ENCODE data around the gene ERVW-1. TPM values are rescaled to one million over a fixed set of nuclear protein-coding genes. Genes with fewer than 3 reads are reported as not detected.
"Not testable (repeated sequence)": the region's sequence is repeated elsewhere in the genome, so short reads cannot be mapped to it uniquely, and the experiment has no call there.

Gene ERVW-1
- total RNA-seq, 1 donor from 2014 or later: not detected

GRCh38 chr7:92489634-92490033 is 11.9 kb upstream of the ERVW-1 start:
- no peak overlapping the region for H3K4me3 Mint-ChIP-seq (ENCODE audit: unreplicated experiment)
- TF ChIP-seq CTCF (IDR thresholded peaks at IDR 0.05): no peak
- H3K27me3 Mint-ChIP-seq (ENCODE audit: low read depth): no peaks in the 10 kb centered on the region
- H3K27ac Mint-ChIP-seq (ENCODE audit: unreplicated experiment): no peak overlapping the region
- no peaks in the 10 kb centered on the region for H3K4me1 Mint-ChIP-seq (ENCODE audit: low read depth)
- no peaks in the 10 kb centered on the region for H3K9me3 Mint-ChIP-seq (ENCODE audit: low read depth)
- H3K36me3 Mint-ChIP-seq (ENCODE audit: low read depth): peaks cover 22% of the 10 kb centered on the region
- no peak for DNase-seq (ENCODE audit: low spot score)

GRCh38 chr7:92487804-92488203 is 10.1 kb upstream of the ERVW-1 start:
- no peak overlapping the region for H3K27ac Mint-ChIP-seq (ENCODE audit: unreplicated experiment)
- H3K4me3 Mint-ChIP-seq (ENCODE audit: unreplicated experiment): no peak overlapping the region
- no peaks in the 10 kb centered on the region for H3K27me3 Mint-ChIP-seq (ENCODE audit: low read depth)
- no peaks in the 10 kb centered on the region for H3K9me3 Mint-ChIP-seq (ENCODE audit: low read depth)
- TF ChIP-seq CTCF (IDR thresholded peaks at IDR 0.05): no peak
- no peak for DNase-seq (ENCODE audit: low spot score)
- no peaks in the 10 kb centered on the region for H3K4me1 Mint-ChIP-seq (ENCODE audit: low read depth)
- H3K36me3 Mint-ChIP-seq (ENCODE audit: low read depth): peaks cover 20% of the 10 kb centered on the region

GRCh38 chr7:92485974-92486373 is 8.2 kb upstream of the ERVW-1 start:
- H3K27ac Mint-ChIP-seq (ENCODE audit: unreplicated experiment): no peak overlapping the region
- DNase-seq (ENCODE audit: low spot score): no peak
- no peaks in the 10 kb centered on the region for H3K27me3 Mint-ChIP-seq (ENCODE audit: low read depth)
- H3K4me1 Mint-ChIP-seq (ENCODE audit: low read depth): no peaks in the 10 kb centered on the region
- no peaks in the 10 kb centered on the region for H3K9me3 Mint-ChIP-seq (ENCODE audit: low read depth)
- peaks cover 12% of the 10 kb centered on the region for H3K36me3 Mint-ChIP-seq (ENCODE audit: low read depth)
- H3K4me3 Mint-ChIP-seq (ENCODE audit: unreplicated experiment): no peak overlapping the region
- TF ChIP-seq CTCF (IDR thresholded peaks at IDR 0.05): no peak

- no peak overlapping the region for H3K27ac Mint-ChIP-seq (ENCODE audit: unreplicated experiment)
- H3K9me3 Mint-ChIP-seq (ENCODE audit: low read depth): no peaks in the 10 kb centered on the region
- no peaks in the 10 kb centered on the region for H3K4me1 Mint-ChIP-seq (ENCODE audit: low read depth)
- no peak overlapping the region for H3K4me3 Mint-ChIP-seq (ENCODE audit: unreplicated experiment)
- no peaks in the 10 kb centered on the region for H3K27me3 Mint-ChIP-seq (ENCODE audit: low read depth)
- DNase-seq (ENCODE audit: low spot score): no peak
- H3K36me3 Mint-ChIP-seq (ENCODE audit: low read depth): peaks cover 11% of the 10 kb centered on the region
- no peak for TF ChIP-seq CTCF (IDR thresholded peaks at IDR 0.05)
Measured at GRCh38 chr7:92485267-92485892, 7.6 kb upstream of the ERVW-1 start.

GRCh38 chr7:92484226-92484625 is 6.5 kb upstream of the ERVW-1 start:
- H3K9me3 Mint-ChIP-seq (ENCODE audit: low read depth); H3K4me3 Mint-ChIP-seq (ENCODE audit: unreplicated experiment); H3K4me1 Mint-ChIP-seq (ENCODE audit: low read depth): not testable (repeated sequence)

GRCh38 chr7:92483624-92484023 is 5.9 kb upstream of the ERVW-1 start:
- H3K36me3 Mint-ChIP-seq (ENCODE audit: low read depth); H3K27me3 Mint-ChIP-seq (ENCODE audit: low read depth); H3K9me3 Mint-ChIP-seq (ENCODE audit: low read depth); H3K4me1 Mint-ChIP-seq (ENCODE audit: low read depth); DNase-seq (ENCODE audit: low spot score); H3K27ac Mint-ChIP-seq (ENCODE audit: unreplicated experiment); H3K4me3 Mint-ChIP-seq (ENCODE audit: unreplicated experiment): not testable (repeated sequence)

More at GRCh38 chr7:92484226-92484625, 6.5 kb upstream of the ERVW-1 start:
- H3K27me3 Mint-ChIP-seq (ENCODE audit: low read depth); H3K27ac Mint-ChIP-seq (ENCODE audit: unreplicated experiment); DNase-seq (ENCODE audit: low spot score); H3K36me3 Mint-ChIP-seq (ENCODE audit: low read depth): not testable (repeated sequence)

GRCh38 chr7:92479146-92479545 is 1.4 kb upstream of the ERVW-1 start:
- not testable (repeated sequence) for DNase-seq (ENCODE audit: low spot score); H3K27ac Mint-ChIP-seq (ENCODE audit: unreplicated experiment); H3K4me1 Mint-ChIP-seq (ENCODE audit: low read depth); H3K4me3 Mint-ChIP-seq (ENCODE audit: unreplicated experiment); H3K27me3 Mint-ChIP-seq (ENCODE audit: low read depth); H3K9me3 Mint-ChIP-seq (ENCODE audit: low read depth); H3K36me3 Mint-ChIP-seq (ENCODE audit: low read depth)

Data from chondrocyte (in vitro differentiated cells).